HG03095 (cell line): ENCODE measurements around the gene ZNF786.
"Not testable (repeated sequence)": the region's sequence is repeated elsewhere in the genome, so short reads cannot be mapped to it uniquely, and the experiment has no call there.

Experiments used
- ATAC-seq: cut with Tn5 transposase; IDR thresholded peaks from one replicate; pipeline ENCODE4 v1.9.1; 2021; ENCODE audit warnings: moderate library complexity; ENCODE audit not compliant: unreplicated experiment

Gene ZNF786

DNA sequence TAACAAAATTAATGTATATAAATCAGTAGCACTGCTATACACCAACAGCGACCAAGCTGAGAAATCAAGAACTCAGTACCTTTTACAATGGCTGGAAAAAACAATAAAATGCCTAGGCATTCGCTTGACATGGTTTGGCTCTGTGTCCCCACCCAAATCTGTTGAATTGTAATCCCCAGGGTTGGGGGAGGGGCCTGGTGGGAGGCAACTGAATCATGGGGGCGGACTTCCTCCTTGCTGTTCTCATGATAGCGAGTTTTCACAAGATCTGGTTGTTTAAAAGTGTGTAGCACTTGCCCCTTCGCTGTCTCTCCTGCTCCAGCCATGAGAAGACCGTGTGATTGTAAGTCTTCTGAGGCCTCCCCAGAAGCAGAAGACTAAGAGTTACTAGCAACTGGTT, 8.6 kb downstream of the ZNF786 start:
- ATAC-seq = no peak

DNA sequence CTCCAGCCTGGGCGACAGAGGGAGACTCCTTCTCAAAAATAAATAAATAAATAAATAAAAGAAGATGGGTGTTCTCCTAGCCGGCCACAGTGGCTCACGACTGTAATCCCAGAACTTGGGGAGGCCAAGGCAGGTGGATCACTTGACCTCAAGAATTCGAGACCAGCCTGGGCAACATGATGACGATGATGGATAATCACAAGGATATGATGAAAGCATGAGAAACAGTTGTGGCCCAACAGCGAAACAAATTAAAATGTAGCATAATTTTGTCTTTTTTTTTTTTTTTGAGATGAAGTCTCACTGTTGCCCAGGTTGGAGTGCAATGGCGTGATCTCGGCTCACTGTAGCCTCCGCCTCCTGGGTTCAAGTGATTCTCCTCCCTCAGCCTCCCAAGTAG, 12.9 kb downstream of the ZNF786 start:
- no peak for ATAC-seq

DNA sequence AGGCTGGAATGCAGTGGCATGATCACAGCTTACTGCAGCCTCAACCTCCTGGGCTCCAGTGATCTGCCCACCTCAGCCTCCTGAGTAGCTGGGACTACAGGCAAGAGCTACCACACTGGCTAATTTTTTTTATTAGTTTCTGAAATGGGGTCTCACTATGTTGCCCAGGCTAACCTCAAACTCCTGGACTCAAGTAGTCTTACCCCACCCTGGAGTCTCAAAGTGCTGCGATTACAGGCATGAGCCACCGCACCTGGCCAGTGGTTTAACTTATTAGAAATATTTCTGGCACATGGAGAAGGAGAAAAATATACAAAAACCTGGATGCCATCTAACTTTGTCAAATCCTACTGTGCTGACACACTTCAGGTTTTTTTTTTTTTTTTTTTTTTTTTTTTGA, 15.2 kb downstream of the ZNF786 start:
- no peak for ATAC-seq

DNA sequence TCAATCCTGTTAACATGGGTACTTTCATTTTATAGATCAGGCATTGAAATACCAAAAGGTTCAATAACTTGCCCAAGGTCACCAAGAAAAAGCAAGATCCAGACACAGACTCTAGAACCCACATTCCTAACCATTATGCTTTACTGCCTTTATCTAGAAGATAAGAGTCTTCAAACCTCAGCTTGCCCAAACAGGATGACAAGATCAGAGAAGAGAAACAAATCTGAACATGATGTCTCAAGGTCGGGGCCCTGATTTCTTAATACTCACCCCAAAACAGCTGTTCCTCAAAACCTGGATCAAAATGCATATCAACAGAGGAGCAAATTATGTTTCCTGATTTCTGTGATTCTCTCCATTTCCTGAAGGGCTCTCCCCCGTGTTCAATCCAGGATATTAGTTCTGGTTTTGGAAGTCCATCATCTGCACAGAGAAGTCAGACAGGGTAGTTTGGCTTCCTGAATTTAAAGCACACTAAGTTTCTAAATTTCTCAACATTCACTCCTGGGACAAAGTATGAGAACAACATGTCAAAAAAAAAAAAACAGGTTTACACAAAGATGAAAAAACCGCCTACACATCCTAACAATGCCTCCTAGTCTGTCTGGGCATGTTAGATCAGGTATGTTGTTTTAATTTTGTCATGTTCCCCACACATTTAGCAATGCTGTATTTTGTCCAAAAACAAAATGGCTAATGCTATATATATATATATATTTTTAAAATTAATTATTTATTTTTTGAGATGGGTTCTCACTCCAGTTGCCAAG, 16.2 kb downstream of the ZNF786 start:
- ATAC-seq = no peak

DNA sequence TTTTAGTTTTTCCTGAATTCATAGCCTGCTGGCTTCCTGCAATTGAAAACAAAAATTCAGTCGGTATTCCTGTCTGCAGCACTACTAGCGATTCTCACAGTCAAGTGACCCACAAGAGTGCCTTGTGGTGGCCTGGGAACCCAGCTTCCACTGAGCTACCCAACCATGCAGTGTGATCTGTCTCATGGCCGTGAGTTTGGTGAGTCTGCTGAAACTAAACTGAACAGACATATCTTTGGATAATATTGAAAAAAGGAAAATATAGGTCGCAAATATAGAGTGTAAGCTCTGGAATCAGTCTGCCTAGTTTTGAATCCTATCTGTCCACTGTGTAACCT, 18.1 kb downstream of the ZNF786 start:
- ATAC-seq = no peak

DNA sequence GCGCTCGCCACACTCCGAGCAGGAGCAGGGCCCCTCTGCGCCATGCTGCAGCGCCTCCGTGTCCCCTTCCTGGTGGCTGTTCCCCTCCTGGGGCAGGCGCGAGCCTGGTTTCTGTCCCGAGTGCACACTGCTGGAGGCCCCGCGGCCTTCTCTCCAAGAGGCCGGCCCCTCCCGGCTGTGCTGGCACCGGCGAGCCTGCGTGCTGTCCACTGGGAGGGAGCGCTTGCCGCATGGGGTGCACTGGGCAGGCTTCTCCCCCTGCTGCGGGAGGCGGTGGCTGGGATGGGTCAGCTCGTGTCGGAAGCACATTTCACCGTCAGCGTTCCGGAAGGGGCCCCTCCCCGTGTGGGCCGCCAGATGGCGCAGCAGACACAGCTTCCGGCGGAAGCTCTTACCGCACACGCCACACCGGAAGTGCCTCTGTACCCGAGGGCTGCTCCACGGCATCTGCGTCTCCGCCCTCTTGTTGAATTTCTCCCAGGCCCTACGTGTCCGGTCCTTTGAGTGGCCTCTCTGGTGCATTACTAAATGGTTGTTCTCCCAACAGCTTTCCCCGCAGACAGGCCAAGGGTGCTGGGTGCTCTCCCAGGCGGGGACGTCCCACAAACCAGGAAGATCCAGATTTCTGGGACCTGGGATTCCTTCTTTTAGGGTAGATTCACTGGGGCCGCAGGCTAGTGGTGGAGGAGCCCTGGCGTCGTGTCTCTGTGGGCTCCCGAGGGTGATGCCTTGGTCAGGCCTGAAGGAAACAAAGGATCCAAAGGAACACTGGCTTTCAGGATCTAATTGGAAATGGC, 18.7 kb downstream of the ZNF786 start:
- ATAC-seq = no peak

DNA sequence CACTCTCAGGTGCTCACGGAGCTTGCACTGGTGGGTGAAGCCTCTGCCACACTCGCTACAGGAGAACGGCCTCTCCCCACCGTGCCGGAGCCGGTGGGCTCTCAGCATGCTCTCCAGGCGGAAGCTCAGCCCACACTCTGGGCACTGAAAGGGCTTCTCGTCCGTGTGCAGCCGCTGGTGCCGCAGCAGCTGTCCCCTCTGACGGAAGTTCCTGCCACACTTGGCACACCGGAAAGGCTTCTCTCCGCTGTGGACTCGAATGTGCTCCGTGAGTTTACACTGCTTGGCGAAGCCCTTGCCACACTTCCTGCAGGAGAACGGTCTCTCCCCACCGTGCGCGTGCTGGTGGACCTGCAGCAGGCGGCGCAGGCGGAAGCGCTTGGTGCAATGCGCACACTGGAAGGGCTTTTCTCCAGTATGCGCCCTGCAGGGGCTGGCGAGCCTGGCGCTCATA, 19.3 kb downstream of the ZNF786 start:
- ATAC-seq = no peak

DNA sequence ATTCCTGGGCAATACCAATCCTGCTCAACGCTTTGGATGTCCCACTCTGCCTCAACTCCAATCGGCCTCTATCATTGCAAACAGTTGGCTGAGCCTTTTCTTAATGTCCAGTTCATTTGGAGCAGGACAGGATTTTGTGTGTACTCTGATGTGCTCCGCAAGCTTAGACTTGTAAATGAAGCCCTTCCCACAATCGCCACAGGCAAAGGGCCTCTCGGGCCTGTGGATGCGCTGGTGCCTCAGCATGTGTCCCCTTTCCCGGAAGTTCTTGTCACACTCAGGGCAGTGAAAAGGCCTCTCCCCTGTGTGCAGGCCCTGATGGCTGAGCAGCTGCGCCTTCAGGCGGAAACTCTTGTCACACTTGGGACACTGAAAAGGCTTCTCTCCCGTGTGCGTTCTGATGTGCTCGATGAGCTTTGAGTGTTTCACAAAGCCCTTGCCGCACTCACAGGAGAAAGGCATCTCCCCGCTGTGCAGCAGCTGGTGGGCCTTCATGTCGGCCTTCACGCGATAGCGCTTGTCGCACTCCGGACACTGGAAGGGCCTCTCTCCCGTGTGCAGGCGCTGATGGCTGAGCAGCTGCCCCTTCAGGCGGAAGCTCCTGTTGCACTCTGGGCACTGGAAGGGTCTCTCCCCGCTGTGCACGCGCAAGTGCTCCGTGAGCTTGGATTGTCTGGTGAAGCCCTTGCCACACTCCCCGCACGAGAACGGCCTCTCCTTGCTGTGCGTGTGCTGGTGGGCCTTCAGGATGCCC, 20.0 kb downstream of the ZNF786 start:
- ATAC-seq = no peak

DNA sequence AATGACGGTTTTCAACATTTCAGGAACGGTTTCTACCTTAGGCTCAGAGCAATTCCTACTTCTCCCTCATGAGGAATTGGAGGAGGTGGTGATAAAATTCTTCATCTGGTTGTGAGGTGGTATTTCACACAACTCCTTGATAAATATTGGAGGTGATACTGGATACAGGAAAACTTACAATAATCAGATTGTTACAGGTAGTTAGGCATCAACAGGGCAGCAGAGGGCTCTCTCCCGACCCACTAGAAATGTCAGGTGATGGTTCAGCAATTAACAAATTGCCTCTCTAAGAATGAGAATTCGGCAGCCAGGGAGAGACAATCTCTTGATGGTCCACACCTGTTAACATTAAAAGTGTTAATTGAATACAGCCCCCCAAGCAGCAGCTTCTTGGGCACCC, 22.6 kb downstream of the ZNF786 start:
- no peak for ATAC-seq

DNA sequence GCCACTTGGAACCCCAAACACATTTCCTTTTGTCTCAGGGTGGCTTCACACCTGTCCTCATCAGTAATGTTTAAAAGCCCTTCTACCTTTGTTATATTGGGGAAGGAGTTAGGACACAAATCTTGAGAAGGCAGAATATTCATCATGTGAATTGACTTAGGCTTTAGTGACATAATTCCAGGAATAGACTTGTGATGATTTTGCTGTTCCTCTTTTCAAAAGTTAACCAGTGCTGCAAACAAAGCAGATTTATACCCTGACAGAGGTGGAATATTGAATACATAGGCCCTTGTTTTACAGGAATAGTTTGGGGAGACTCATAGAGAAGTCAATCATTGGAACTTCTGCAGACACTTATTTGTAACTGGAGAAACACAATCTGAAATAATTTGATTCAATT, 27.0 kb downstream of the ZNF786 start:
- ATAC-seq = no peak

DNA sequence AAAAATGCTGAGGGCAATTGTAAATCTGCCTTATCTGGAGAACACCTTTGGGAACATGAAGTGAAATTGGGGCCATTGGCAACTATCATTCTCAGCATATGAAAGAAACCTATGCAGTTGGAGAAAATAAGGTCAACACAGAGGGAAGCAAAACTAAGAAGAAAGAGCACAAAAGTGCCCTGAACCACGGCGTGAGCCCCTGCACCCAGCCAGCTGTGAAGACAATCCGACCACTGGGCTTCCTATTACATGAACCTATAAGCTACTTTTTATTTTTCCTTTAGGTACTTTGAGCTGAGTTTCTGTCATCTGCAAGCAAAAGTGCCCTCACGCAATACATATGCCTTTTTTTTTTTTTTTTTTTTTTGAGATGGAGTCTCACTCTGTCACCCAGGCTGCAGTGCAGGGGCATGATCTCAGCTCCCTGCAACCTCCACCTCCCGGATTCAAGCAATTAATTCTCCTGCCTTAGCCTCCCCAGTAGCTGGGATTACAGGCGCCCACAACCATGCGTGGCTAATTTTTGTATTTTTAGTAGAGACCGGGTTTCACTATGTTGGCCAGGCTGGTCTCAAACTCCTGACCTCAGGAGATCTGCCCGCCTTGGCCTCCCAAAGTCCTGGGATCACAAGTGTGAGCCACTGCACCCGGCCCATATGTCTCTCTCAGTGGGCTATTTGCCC, 28.2 kb downstream of the ZNF786 start:
- ATAC-seq = not testable (repeated sequence)

DNA sequence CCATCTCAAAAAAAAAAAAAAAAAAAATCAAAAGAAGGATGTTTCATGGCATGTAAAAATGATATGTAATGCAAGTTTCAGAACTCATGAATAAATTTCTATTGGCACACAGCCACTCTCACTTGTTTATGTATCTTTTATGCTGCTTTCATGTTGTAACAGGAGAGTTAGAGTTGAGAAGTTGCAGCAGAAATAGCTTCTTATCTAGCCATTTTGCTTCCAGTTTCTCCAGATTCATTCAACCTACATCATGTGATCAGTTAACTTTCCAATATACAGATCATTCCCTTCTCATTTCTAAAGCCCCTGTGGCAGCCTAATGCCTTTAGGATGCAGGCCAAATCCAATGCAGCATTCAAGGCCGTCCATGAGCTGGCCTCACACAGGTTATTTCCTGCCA, 30.4 kb downstream of the ZNF786 start:
- no peak for ATAC-seq

DNA sequence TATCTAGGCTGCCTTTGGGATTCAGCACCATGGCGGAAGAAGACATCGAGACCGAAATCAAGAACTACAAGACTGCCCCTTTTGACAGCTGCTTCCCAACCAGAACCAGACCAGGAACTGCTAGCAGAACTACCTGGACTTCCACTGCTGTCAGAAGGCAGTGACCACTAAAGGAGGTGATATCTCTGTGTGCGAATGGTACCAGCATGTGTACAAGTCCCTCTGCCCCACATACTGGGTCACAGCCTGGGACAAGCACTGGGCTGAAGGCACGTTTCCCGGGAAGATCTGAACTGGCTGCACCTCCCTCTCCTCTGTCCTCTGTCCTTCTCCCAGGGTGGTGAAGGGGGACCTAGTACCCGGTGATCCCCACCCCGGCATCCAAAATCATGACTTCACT, 36.6 kb downstream of the ZNF786 start:
- ATAC-seq = no peak

DNA sequence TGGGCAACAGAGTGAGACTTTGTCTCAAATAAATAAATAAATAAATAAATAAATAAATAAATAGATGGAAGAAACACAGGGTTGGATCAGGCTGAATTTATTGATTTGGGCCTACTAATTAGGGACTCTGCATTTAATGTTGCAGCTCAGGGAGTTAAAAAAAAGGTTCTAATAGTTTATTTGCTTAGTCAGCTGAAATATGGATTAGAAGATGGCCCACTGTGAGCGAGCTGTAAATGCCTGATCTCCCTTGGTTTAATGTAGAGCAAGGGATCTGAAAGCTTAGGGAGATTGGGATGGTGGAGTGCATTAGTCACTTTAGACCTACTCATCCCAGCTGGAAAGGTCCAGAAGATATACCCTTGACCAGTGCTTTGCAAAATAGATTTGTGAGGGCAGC, 37.1 kb downstream of the ZNF786 start:
- ATAC-seq = no peak

DNA sequence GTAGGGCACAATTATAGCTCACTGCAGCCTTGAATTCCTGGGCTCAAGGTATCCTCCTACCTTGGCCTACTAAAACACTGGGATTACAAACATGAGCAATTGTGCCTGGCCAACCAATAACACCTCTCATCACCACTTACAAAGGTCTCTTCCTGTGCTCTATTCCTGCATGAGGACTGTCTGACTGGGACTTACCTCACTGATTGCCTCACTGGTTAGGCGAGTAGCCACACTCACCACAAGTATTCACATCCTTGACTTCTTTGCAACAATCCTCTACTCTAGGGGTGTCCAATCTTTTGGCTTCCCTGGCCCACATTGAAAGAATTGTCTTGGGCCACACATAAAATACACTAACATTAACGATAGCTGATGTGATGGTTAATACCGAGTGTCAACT, 39.6 kb downstream of the ZNF786 start:
- no peak for ATAC-seq

DNA sequence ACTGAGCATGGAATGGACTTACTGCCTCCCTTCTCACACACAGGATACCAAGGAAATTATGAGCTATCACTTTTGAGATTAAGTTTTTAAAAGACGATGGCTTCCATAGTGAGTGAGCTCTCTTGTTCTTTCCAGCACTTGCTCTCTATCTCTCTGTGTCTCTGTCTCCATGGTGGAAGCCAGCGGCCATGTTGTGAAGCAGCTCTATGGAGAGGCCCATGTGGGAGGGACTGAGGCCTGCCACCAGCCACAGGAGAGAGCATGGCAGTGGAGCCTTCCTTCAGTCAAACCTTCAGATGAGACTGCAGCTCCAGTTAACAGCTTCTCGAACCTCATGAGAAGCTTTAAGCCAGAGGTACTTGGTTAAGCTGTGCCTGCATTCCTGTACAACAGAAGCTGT, 41.7 kb downstream of the ZNF786 start:
- no peak for ATAC-seq

DNA sequence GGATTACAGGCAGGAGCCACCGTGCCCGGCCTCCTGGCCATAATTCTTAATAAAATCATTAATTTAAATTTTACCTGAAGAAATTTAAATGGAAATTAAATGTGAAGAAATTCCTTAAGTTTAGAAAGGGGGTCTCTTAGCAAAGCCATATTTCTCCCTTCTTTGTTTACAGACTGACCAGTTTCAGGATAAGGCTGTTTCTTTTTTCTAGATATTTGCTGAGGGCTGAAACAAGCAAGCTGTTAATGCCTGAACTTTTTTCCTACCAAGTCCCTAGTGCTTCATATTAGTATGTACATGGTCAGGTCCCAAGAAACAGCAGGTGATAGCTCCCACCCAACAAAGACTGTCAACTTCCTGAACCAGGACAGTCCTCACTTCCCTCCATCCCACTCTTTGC, 44.1 kb downstream of the ZNF786 start:
- no peak for ATAC-seq

DNA sequence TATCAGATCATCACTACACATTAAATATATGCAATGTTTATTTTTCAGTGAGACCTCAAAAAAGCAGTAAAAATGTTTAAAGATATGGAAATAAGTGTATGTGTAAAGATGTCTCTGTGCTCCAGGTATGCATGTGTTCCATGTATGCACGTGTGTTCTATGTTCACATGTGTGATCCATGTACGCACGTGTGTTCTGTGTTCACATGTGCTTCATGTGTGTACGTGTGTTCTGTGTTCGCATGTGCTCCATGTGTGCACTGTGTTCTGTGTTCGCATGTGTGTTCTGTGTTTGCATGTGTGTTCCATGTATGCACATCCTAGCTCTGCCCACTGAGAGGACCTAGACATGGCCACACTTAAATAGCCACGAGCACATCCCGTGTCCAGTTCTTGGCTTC, 46.6 kb downstream of the ZNF786 start:
- no peak for ATAC-seq

DNA sequence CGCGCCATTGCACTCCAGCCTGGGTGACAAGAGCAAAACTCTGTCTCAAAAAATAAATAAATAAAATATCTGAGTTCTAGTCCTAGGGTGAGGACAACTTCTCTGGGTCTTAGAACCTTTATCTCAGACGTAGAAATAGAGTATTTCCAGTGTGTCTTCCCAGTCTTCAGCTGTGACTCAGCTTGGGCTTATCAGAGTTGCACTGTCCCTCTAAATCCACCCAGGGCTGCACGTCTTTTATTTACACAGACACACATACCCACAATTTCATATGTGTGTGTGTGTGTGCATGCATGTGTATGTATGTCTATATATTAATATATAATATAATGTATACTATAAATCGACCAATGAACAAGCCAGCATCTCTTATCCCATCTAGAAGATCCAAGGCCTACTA, 49.2 kb downstream of the ZNF786 start:
- ATAC-seq = no peak

DNA sequence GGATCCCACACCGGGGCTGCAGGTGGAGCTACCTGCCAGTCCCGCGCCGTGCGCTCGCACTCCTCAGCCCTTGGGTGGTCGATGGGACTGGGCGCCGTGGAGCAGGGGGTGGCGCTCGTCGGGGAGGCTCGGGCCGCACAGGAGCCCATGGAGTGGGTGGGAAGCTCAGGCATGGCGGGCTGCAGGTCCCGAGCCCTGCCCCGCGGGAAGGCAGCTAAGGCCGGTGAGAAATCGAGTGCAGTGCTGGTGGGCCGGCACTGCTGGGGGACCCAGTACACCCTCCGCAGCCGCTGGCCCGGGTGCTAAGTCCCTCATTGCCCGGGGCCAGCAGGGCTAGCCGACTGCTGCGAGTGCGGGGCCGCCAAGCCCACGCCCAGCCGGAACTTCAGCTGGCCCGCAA, 51.9 kb downstream of the ZNF786 start:
- not testable (repeated sequence) for ATAC-seq

DNA sequence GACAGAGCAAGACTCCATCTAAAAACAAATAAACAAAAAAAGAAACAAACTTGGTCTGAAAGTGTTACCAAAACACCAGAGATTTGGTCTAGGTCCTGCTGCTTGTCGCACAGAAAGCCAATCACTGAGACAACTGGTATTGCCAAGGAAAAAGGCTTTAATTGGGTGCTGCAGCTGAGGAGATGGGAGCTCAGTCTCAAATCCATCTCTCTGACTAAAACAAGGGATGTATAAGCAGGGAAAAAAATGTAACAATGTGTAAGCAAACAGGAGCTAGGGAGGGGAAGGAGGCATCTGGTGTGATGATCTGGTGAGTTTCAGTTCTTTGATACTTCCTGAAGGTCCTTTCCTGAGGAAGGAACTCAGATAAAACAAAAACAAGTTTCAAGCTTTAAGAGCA, 53.8 kb downstream of the ZNF786 start:
- ATAC-seq = no peak
